GM12801 (cell line): Measurements from ENCODE around the gene DMD.

Experiments used
- TF ChIP-seq, protein P1 (sequence below): IDR thresholded peaks from one replicate; pipeline ENCODE4 v1.5.1; 2011; ENCODE audit warnings: control low read depth; ENCODE audit not compliant: insufficient read length; ENCODE audit errors: extremely low read depth

Gene DMD

GRCh38 chrX:31704938-31705337 lies 1506.4 kb downstream of the DMD start:
- TF ChIP-seq, protein P1, sequence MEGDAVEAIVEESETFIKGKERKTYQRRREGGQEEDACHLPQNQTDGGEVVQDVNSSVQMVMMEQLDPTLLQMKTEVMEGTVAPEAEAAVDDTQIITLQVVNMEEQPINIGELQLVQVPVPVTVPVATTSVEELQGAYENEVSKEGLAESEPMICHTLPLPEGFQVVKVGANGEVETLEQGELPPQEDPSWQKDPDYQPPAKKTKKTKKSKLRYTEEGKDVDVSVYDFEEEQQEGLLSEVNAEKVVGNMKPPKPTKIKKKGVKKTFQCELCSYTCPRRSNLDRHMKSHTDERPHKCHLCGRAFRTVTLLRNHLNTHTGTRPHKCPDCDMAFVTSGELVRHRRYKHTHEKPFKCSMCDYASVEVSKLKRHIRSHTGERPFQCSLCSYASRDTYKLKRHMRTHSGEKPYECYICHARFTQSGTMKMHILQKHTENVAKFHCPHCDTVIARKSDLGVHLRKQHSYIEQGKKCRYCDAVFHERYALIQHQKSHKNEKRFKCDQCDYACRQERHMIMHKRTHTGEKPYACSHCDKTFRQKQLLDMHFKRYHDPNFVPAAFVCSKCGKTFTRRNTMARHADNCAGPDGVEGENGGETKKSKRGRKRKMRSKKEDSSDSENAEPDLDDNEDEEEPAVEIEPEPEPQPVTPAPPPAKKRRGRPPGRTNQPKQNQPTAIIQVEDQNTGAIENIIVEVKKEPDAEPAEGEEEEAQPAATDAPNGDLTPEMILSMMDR = no peak

GRCh38 chrX:31702222-31702621 lies 1509.1 kb downstream of the DMD start:
- TF ChIP-seq, protein P1 = no peak

DNA sequence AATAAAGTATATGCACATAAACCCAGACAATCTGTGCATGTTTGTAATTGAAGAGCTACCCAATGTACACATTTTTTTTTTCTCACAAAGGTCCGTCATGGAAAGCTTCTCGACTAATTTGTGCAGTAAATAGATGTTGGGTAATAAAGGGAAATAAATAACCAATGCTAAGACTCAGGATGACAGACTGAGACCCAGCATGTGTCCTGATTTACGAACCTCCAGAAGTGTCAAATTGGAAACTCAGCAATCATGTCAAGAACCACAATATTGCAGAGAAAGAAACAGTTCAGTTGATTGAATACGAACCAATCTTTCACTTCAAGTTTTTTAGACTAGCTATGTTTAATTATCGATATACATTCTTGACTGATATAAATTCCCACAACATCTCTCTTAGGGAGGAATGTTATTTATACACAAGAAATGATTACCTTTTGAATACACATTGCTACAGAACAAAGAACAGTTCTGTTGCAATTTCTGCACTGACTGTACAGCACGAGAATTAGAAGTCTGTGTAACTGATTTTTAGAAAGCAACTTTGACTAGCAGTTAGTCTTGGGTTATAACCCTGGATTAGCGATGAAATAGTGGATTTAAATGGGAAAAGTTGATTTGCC lies 1513.9 kb downstream of the DMD start:
- TF ChIP-seq, protein P1 = no peak

DNA sequence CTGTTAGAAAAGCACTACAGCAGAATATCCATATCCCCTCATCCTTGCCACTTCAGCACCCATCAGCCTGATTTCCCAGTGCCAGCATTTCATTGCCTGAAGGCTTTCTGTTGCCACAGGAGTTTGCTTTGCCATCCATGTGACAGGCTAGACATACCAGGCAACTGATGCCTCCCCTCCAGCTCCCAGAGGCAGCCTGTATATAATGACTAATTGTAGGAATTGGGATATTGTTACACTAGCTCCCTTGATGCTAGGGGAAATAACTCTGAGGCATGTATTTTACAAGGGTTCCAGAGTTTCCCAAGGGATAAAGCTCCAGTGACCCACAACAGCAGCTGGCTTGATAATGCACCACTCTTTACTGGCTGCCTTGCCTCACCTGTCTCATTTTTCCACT lies 1531.5 kb downstream of the DMD start:
- TF ChIP-seq, protein P1 = no peak

DNA sequence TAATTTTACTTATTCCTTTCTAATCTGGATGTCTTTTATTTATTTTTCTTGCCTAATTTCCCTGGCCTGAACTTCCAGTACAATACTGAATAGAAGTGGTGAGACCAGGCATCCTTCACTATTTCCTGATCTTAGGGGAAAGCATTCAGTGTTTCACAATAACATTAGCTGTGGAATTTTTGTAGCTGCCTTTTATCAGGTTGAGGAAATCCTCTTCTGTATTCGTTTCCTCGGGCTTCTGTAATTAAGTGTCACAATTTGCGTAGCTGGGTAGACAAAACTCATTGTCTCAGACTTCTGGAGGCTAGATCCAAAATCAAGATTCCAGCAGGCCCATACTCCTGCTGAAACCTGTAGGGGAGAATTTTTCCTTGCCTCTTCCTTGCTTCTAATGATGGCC lies 1541.1 kb downstream of the DMD start:
- TF ChIP-seq, protein P1 = no peak

GRCh38 chrX:31665454-31665853 lies 1545.9 kb downstream of the DMD start:
- TF ChIP-seq, protein P1 = no peak

DNA sequence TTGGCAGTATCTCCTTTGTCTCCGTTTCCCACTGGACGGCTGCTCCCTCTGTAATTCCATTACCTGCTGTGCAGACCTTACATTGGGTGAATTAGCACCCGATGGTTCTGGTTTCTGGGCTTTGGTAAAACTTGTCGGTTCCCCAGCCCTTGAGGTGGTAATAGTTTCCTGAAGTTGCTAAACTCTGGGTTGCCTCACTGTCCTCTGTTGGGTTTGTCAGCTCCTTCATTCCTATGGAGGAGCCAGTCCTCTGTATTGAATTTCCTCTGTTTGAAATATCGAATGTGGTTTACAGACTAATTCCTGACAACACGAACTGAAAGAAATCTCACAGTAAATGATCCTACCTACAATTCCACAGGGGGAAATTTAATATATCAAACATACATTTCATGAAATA lies 1548.2 kb downstream of the DMD start:
- TF ChIP-seq, protein P1 = no peak
